GM18951 (cell line): ENCODE results near the gene PSMA7.
"Not testable (repeated sequence)": the region's sequence is repeated elsewhere in the genome, so short reads cannot be mapped to it uniquely, and the experiment has no call there.

Experiments
- POLR2A ChIP-seq: IDR thresholded peaks from 4 replicates; pipeline ENCODE4 v1.6.1; 2011; ENCODE audit warnings: mild to moderate bottlenecking; ENCODE audit not compliant: insufficient read length, insufficient read depth; ENCODE audit errors: extremely low read depth
- in situ Hi-C: fragments of 300-500 bp; cut with MboI; formaldehyde crosslinking; loops from one replicate; pipeline ENCODE4 v1.12.0; 2022; ENCODE audit warnings: low sequenced_read_pairs, mixed read lengths, inconsistent platforms; ENCODE audit not compliant: unreplicated experiment

PSMA7 gene

GRCh38 chr20:62156592-62157386 lies 13.6 kb upstream of the PSMA7 start:
- in situ Hi-C loops: no loop called here
- no peak for TF ChIP-seq POLR2A

DNA sequence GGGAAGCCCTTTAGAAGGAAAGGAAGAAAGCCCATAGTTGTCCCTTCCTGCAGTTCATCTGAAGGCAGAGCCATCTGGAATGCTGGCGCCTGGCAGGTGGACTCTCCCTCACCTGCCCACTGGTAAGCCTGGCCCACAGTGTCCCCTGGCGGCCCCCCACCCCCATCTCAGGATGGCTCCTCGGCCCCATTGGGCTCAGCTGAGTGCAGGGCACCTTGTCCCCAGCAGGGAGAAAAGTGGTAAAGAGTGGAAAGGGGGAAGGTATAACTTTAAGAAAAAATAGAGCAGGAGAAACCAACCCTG lies 13.0 kb upstream of the PSMA7 start:
- in situ Hi-C loops: no loop called here
- TF ChIP-seq POLR2A: no peak

DNA sequence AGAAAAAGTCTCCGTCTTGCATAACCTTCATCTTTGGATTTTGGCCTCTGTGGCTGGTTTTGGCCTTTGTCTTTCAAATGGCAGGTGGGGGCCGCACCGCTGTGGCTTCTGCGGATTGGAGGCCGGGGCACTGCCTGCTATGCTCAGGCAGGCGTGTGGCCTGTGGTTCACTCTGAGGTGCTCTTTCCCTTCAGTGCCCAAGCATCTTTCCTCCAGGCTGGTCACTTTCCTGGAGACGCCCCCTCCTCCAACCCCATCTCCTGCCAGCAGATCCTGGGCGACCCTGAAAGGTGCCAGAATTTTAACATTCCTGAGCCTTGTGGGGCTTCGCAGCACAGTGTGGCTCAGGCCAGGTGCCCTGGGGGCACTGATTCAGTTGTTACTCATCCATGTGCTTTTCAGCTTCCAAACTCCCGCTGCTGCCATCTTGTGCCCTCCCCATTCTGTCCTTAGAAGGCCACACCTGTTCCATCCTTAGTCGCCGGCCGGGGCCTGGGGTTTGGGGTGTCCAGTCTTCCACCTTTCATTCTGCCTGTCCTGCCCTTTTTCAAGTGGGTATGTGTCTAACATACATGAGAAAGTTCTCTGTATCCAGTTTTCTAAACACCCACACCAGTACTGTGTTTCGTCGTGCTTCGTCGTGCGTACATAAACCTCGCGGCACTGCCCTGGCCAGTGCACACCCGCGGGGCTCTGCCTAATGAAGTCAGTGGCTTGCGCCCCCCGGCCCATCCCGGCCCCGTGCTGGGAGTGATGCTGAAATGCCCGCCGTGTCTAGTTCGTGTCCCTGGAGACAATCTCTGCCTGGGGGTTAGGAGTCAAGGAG lies 12.4 kb upstream of the PSMA7 start:
- no peak for TF ChIP-seq POLR2A
- in situ Hi-C loops: no loop called here

DNA sequence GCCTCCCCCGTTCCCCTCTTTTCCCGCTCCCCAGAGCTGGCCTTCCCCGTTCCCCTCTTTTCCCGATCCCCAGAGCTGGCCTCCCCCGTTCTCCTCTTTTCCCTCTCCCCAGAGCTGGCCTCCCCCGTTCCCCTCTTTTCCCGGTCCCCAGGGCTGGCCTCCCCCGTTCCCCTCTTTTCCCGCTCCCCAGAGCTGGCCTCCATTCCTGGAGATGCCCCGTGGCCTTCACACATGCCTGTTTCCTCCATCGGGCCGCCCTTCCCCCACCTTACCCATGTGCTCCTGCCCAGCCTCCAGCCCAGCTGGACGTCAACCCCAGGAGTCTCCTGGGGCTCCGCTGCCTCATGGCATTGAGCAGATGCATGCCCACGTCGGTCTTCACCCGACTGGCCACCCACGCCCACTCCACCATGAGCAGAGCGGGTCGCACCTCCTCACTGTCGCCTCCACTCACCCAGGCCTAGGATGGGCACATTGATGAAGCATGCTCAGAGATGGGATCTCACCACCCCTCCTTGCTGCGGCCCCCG lies 8.7 kb upstream of the PSMA7 start:
- no peak for TF ChIP-seq POLR2A
- in situ Hi-C loops: no loop called here

DNA sequence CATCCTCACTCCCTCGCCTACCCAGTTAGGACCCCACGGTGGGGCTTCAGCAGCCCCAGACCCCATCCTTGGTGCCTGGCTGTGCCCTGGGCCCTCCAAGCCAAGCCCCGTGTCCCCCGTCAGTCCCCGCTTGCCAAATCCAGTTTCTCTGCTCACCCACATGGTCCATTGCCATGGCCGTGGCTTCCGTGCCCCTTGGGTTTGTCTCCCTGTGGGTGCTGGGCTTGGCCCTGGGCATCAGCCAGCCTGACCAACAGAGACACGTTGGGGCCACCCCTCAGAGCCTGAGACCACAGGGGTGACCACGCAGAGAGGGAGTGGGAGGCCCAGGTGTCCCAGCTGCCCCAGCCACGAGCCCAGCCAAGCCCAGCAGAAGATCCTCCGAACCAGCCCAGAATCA lies 8.0 kb upstream of the PSMA7 start:
- in situ Hi-C loops: no loop called here
- TF ChIP-seq POLR2A: no peak

DNA sequence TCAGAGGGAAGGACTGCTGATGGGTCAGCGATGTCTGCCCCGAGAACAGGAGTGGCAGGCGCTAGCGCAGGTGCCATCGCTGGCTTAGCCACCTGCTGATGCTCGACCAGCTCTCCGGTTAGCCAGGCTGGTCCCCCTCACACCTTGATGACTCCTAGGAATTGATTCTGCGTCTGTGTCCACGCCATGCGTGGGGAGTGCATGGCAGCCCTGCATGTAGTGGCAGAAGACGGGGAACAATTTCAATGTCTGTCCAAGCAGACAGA lies 7.0 kb upstream of the PSMA7 start:
- in situ Hi-C loops: no loop called here
- no peak for TF ChIP-seq POLR2A

GRCh38 chr20:62149532-62150309 lies 6.5 kb upstream of the PSMA7 start:
- in situ Hi-C loops: no loop called here
- TF ChIP-seq POLR2A: no peak

- in situ Hi-C loops: no loop called here
- TF ChIP-seq POLR2A: no peak
Measured at GRCh38 chr20:62148908-62149314, 5.7 kb upstream of the PSMA7 start.

- in situ Hi-C loops: not testable (repeated sequence)
Measured at GRCh38 chr20:62148383-62148782, 5.2 kb upstream of the PSMA7 start.

- in situ Hi-C loops: no loop called here
- no peak for TF ChIP-seq POLR2A
Measured at GRCh38 chr20:62147528-62147927, 4.3 kb upstream of the PSMA7 start.

DNA sequence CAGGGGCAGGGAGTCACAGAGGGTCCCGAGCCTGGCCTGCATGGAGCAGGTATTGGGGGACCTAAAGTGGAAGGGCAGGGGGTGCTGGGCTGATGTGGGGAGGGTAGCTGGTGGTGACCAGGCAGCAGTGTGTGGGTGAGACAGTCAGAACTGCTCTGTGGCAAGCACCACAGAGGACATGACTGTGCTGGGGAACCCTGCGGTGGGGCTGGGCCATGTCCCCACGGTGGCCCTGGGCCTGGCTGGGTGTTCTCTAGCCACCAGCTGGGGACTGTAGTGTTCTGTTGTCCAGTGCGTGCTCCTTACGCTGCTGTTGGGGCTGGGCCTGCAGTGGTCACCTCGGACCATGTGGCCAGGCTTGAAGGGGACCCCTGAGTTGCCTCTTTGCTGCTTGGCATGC lies 3.9 kb upstream of the PSMA7 start:
- in situ Hi-C loops: no loop called here

DNA sequence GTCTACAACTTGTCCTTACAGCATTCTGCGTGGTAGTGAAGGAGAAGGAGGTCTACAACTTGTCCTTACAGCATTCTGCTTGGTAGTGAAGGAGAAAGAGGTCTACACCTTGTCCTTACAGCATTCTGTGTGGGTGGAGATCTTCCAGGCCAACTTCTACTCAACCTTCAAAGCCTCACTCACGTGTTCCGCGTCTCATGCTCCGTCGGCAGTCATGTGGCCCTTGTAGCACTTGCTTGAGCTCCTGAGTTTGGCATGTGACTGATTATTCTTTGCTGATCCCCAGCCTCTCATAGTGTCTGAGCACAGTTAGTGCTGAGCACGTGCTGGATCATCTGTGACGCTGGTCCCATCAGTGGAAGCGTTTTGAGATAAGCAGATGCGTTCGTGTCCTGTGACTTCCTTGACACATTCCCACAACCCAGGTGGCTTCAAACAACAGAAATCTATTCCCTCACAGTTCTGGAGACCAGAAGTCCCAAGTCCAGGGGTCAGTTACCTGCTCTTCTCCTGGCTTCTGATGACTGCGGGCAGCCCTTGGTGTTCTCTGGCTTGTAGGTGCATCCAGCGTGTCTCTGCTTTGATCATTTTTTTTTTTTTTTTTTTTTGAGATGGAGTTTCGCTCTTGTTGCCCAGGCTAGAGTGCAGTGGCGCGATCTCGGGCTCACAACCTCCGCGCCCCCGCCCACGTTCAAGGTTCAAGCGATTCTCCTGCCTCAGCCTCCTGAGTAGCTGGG lies 3.0 kb upstream of the PSMA7 start:
- in situ Hi-C loops: no loop called here
- TF ChIP-seq POLR2A: no peak

More for the DNA sequence above, 3.9 kb upstream of the PSMA7 start:
- no peak for TF ChIP-seq POLR2A

- in situ Hi-C loops: no loop called here
Measured at GRCh38 chr20:62145688-62146018, 2.5 kb upstream of the PSMA7 start.

More at GRCh38 chr20:62145688-62146018, 2.5 kb upstream of the PSMA7 start:
- TF ChIP-seq POLR2A: no peak
